Effector memory CD4-positive, alpha-beta T cell (primary cell): Measurements from ENCODE around the gene SERPINA4.

ENCODE experiments used
- DNase-seq, 3 donors: peaks; one replicate each; pipeline ENCODE4 v3.0.0-alpha.2; 2020
- H3K27ac ChIP-seq: 2 replicates; pipeline ENCODE4 v1.7.0; 2013; ENCODE audit warnings: mild to moderate bottlenecking, low read length, moderate library complexity; ENCODE audit not compliant: insufficient read depth, poor library complexity, severe bottlenecking
- H3K27me3 ChIP-seq: replicated peaks from 2 replicates; pipeline ENCODE4 v1.7.0; 2013; ENCODE audit warnings: mild to moderate bottlenecking, low read length; ENCODE audit not compliant: insufficient read depth, control insufficient read depth, poor library complexity, severe bottlenecking
- H3K36me3 ChIP-seq: 2 replicates; pipeline ENCODE4 v1.7.0; 2013; ENCODE audit warnings: mild to moderate bottlenecking, low read length, moderate library complexity; ENCODE audit not compliant: control insufficient read depth, insufficient read depth
- H3K4me1 ChIP-seq: 2 replicates; pipeline ENCODE4 v1.7.0; 2013; ENCODE audit warnings: low read length, mild to moderate bottlenecking; ENCODE audit not compliant: control insufficient read depth, insufficient read depth, poor library complexity, severe bottlenecking
- H3K4me3 ChIP-seq: 2 replicates; pipeline ENCODE4 v1.7.0; 2013; ENCODE audit warnings: low read length, low read depth, mild to moderate bottlenecking; ENCODE audit not compliant: insufficient read depth, poor library complexity, severe bottlenecking
- H3K9me3 ChIP-seq: 2 replicates; pipeline ENCODE4 v1.7.0; 2013; ENCODE audit warnings: mild to moderate bottlenecking, low read length, moderate library complexity; ENCODE audit not compliant: control insufficient read depth

SERPINA4 gene

DNA sequence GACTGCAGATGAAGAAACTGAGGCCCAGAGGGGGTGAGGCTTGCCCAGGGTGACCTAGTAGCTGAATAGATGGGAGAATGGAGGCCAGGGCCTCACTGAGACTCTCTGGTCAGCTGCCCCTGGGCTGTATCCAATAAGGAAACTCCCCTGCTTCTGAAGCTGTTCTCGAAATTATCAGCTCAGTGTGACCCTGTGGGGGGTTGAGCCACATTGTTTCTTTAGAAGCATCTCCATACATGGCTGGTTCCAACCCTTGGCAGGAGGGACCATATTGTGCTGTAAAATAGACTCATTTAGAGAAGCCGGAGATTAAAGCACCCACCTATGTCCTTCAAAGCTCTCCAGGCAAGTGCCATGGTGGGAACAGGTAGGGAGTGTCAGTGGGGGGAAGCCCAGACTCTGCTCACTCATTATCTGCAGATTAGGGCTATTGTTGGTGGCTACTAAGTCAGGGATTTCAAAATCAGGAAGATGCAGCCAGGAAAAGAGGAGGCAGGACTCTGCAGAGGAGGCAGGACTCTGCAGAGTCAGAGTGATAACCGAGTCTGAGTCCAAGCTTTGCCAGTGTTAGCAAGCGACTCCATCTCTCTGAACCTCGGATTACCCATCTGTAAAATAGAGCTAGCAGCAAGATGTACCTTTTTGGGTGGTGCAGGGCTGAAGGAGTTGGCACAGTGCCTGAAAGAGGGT, 23.5 kb downstream of the SERPINA4 start:
- Histone ChIP-seq H3K4me1 (no peaks in the 10 kb centered on the region), H3K27me3 (no peaks in the 10 kb centered on the region), H3K27ac (no peak overlapping the region), H3K36me3 (no peaks in the 10 kb centered on the region), H3K9me3 (no peaks in the 10 kb centered on the region), H3K4me3 (no peak overlapping the region)
- DNase-seq: no peak

DNA sequence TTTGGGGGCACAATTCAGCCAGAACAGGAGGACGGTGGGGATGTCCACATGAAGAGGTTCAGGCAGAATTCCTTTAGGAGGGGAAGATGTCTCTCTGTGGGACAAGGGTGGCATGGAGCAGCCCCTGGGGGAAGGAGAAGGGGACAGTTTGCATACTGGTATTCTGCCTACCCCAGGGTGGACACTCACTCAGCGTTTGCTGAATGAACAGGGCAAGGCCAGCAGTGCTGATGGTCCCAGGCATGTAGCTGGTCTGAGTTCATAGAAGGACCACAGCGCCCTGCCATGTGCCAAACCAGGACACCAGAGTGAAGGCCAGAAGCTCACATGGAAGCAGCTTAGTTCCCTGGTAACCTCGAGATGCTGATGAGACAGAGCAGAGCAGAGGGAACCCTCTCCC, 25.4 kb downstream of the SERPINA4 start:
- Histone ChIP-seq H3K36me3 (no peaks in the 10 kb centered on the region), H3K9me3 (no peaks in the 10 kb centered on the region), H3K4me3 (no peak overlapping the region), H3K27me3 (no peaks in the 10 kb centered on the region), H3K27ac (no peak overlapping the region), H3K4me1 (no peaks in the 10 kb centered on the region)
- no peak for DNase-seq

DNA sequence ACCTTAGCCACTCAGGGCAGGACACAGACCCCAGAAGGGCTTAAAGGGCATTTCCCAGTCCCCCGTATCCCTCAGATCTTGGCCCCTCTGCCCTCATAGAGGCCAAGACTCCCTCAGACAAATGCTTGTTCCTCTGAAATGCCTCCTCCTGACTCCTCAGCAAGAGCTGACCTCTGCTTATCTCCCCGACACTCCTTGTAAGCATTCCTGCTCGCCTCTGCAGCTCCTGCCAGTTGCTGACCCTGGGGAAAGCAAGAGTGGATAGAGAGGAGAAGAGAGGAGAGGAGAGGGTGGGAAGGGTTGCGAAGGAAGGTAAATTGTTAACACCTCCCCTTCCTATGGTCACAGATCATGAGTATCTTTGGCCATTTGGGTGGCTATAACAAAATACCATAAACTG, 27.1 kb downstream of the SERPINA4 start:
- Histone ChIP-seq H3K27ac (no peak overlapping the region), H3K4me3 (no peak overlapping the region), H3K27me3 (no peaks in the 10 kb centered on the region), H3K36me3 (no peaks in the 10 kb centered on the region), H3K4me1 (no peaks in the 10 kb centered on the region), H3K9me3 (no peaks in the 10 kb centered on the region)
- DNase-seq: no peak

DNA sequence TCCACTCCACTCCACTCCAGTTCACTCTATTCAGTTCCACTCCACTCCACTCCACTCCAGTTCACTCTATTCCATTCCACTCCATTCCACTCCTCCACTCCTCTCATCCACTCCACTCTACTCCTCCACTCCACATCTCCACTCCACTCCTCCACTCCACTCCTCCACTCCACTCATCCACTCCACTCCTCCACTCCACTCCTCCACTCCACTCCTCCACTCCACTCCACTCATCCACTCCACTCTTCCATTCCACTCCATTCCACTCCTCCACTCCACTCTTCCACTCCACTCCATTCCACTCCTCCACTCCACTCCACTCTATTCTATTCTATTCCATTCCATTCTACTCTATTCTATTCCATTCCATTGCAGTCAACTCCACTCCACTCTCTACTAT, 29.8 kb downstream of the SERPINA4 start:
- Histone ChIP-seq H3K4me3 (no peak overlapping the region), H3K36me3 (no peaks in the 10 kb centered on the region), H3K4me1 (no peaks in the 10 kb centered on the region), H3K27ac (no peak overlapping the region), H3K9me3 (no peaks in the 10 kb centered on the region), H3K27me3 (no peaks in the 10 kb centered on the region)
- DNase-seq: no peak

DNA sequence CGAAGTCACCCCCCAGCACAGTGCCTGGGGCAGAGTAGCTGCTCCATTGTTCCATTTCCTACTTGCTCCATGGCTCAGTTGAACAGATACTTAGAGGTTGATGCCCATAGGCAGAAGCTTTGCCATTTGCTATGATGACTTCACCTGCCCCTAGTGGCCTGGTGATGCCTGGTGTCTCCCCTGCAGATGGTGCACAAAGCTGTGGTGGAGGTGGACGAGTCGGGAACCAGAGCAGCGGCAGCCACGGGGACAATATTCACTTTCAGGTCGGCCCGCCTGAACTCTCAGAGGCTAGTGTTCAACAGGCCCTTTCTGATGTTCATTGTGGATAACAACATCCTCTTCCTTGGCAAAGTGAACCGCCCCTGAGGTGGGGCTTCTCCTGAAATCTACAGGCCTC, 30.6 kb downstream of the SERPINA4 start:
- H3K4me3 ChIP-seq: no peak overlapping the region
- no peak overlapping the region for H3K27ac ChIP-seq
- DNase-seq: no peak
- no peaks in the 10 kb centered on the region for H3K4me1 ChIP-seq
- no peaks in the 10 kb centered on the region for H3K27me3 ChIP-seq
- H3K36me3 ChIP-seq: no peaks in the 10 kb centered on the region
- H3K9me3 ChIP-seq: no peaks in the 10 kb centered on the region

DNA sequence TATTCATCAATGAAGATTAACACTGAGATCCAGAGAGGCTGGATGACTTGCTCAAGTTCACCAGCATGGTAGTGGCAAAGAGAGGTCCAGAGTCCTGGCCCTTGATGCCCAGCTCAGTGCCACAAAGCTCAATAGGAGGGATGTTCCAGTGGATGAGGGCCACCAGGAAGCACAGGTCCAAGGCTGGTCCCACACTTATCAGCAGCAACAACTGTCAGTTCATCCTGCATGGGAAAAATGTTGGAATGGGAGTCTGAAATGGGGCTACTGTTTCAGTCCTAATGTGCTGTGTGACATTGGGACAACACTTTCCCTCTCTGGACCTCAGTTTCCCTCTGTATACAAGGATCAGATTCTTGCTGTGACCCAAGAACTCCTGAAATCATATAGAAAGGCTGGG, 31.2 kb downstream of the SERPINA4 start:
- H3K4me1 ChIP-seq: no peaks in the 10 kb centered on the region
- DNase-seq: no peak
- H3K27me3 ChIP-seq: no peaks in the 10 kb centered on the region
- H3K27ac ChIP-seq: no peak overlapping the region
- no peaks in the 10 kb centered on the region for H3K9me3 ChIP-seq
- H3K4me3 ChIP-seq: no peak overlapping the region
- no peaks in the 10 kb centered on the region for H3K36me3 ChIP-seq

DNA sequence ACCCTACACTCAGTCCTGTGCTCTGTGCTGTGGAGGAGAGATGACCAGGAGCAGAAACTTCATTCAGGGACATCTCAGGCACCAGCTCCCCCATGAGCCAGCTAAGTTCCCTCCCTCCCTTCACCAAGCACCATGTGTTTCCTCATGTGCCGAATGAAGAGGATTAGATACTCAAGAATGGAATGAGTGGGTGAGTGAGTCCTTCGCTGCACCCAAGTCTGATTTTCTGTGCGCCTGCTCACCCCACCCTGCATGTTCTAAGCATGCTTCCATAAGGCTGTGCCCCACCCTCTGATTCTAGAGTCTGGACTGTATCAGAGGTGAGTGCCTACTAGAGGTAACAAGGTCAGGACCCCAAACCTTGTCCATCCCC, 32.1 kb downstream of the SERPINA4 start:
- Histone ChIP-seq H3K4me3 (no peak overlapping the region), H3K9me3 (no peaks in the 10 kb centered on the region)
- DNase-seq: no peak

DNA sequence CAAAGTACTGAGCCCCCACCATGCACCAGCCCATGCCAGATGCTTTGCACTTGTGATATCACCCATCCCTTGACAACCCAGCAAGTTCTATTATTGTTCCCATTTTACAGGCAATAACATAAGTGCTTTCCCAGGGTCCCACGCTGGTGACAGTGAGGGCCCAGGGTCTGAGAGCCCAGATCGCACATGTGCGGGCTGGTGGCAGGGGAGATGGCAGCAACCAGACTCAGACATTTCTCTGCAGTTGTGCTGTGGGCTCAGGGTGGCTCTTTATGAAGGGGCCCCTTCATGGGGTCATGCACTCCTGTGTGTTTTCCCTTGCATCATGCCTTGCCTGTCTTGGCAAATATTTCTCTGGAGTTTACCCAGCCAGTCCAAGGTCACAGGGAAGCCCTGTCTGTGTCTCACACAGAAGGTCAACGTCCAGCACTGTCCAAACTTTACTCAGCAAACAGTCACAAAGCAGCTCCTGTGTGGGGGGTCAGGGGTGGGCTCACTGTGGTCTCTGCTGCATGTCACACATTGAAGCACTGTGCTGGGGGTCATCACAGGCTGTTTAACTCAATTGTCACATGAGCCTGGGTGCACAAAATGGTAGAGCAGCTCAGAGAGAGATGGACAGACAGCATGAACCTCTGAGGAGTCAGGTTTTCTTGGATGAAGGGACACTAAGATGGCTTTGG, 32.6 kb downstream of the SERPINA4 start:
- DNase-seq: no peak
- no peak overlapping the region for H3K27ac ChIP-seq
- no peaks in the 10 kb centered on the region for H3K36me3 ChIP-seq
- H3K27me3 ChIP-seq: no peaks in the 10 kb centered on the region
- no peaks in the 10 kb centered on the region for H3K9me3 ChIP-seq
- H3K4me1 ChIP-seq: no peaks in the 10 kb centered on the region
- no peak overlapping the region for H3K4me3 ChIP-seq

More for the DNA sequence above, 32.1 kb downstream of the SERPINA4 start:
- H3K4me1 ChIP-seq: no peaks in the 10 kb centered on the region
- H3K27me3 ChIP-seq: no peaks in the 10 kb centered on the region
- H3K27ac ChIP-seq: no peak overlapping the region
- no peaks in the 10 kb centered on the region for H3K36me3 ChIP-seq

DNA sequence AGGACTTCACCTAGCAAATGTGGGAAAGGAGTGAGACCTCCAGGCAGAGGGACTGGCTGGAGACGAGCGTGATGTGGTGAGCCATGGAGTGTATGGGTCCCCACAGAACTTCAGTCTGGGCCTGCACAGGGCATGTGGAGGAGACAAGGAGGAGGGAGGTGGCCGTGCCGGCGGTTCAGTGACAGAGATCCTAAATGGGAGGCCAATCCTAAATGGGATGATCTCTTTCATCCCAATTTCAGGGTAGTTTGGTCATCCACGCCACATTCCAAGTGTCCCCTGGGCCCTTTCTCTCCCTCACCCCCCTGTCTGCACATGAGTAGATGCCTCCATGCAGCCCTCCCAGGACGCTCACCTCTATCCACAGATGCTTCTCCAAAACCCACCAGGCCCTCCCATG, 33.2 kb downstream of the SERPINA4 start:
- H3K27ac ChIP-seq: no peak overlapping the region
- H3K9me3 ChIP-seq: no peaks in the 10 kb centered on the region
- DNase-seq: no peak
- H3K4me1 ChIP-seq: no peaks in the 10 kb centered on the region
- H3K4me3 ChIP-seq: no peak overlapping the region
- no peaks in the 10 kb centered on the region for H3K36me3 ChIP-seq
- no peaks in the 10 kb centered on the region for H3K27me3 ChIP-seq

DNA sequence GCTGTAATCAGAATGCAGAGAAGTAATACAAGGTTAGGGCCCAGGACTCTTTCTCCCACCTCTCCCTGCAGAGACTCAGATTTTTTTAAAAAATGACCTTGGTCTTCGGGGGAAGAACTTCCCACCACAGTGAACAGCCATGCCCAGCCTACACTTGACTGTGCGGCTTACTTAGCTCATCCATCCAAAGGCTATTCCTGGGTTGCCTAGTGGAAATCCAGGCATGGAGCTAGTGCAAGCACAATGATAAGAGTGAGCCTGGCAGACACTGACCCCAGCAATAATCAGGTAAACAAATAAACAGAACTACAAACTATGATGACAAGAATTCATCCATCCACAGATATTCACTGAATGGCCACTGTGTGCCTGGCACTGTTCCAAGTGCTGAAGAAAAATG, 34.7 kb downstream of the SERPINA4 start:
- no peak overlapping the region for H3K4me3 ChIP-seq
- no peaks in the 10 kb centered on the region for H3K36me3 ChIP-seq
- no peaks in the 10 kb centered on the region for H3K9me3 ChIP-seq
- H3K27me3 ChIP-seq: no peaks in the 10 kb centered on the region
- H3K27ac ChIP-seq: no peak overlapping the region
- H3K4me1 ChIP-seq: no peaks in the 10 kb centered on the region
- DNase-seq: no peak
